Endothelial cell of umbilical vein (primary cell): ENCODE results near the gene FLT1.

Experiments
- CTCF ChIP-seq, 2 donors: IDR thresholded peaks; 1 replicate in 1 of 2; 2 replicates in 1 of 2; pipeline ENCODE4 v1.5.1; 2011; ENCODE audit warnings: low read length in 2 of 2, mild to moderate bottlenecking in 2 of 2, moderate library complexity in 2 of 2, control low read depth in 1 of 2, inconsistent platforms in 1 of 2, low read depth in 1 of 2; ENCODE audit not compliant: insufficient read depth in 1 of 2; ENCODE audit errors: extremely low read depth in 1 of 2
- EZH2 ChIP-seq: IDR thresholded peaks from 2 replicates; pipeline ENCODE4 v1.6.1; 2012; ENCODE audit warnings: borderline replicate concordance, low read depth, mild to moderate bottlenecking, moderate library complexity, low read length, inconsistent platforms; ENCODE audit not compliant: severe bottlenecking
- MAX ChIP-seq: IDR thresholded peaks from 2 replicates; pipeline ENCODE4 v1.6.1; 2011; ENCODE audit not compliant: insufficient read depth, insufficient read length
- POLR2AphosphoS5 ChIP-seq: IDR thresholded peaks from 2 replicates; pipeline ENCODE4 v1.6.1; 2012; ENCODE audit warnings: low read depth, mild to moderate bottlenecking, control low read depth, low read length, moderate library complexity; ENCODE audit not compliant: insufficient read depth

GRCh38 chr13:28423010-28423409 lies 71.9 kb downstream of the FLT1 start:
- TF ChIP-seq CTCF (IDR thresholded peaks at IDR 0.05; ENCODE audit: extremely low read depth in 1 of 2, insufficient read depth in 1 of 2, low read depth in 1 of 2, low read length in 2 of 2) (no peak), POLR2AphosphoS5 (no peak), EZH2 (no peak), MAX (no peak)
